GM19452 (cell line): ENCODE data around the gene SLC66A1.
"Not testable (repeated sequence)": the region's sequence is repeated elsewhere in the genome, so short reads cannot be mapped to it uniquely, and the experiment has no call there.

ENCODE experiments used
- ATAC-seq: cut with Tn5 transposase; IDR thresholded peaks from one replicate; pipeline ENCODE4 v1.9.1; 2021; ENCODE audit not compliant: unreplicated experiment

Gene SLC66A1

DNA sequence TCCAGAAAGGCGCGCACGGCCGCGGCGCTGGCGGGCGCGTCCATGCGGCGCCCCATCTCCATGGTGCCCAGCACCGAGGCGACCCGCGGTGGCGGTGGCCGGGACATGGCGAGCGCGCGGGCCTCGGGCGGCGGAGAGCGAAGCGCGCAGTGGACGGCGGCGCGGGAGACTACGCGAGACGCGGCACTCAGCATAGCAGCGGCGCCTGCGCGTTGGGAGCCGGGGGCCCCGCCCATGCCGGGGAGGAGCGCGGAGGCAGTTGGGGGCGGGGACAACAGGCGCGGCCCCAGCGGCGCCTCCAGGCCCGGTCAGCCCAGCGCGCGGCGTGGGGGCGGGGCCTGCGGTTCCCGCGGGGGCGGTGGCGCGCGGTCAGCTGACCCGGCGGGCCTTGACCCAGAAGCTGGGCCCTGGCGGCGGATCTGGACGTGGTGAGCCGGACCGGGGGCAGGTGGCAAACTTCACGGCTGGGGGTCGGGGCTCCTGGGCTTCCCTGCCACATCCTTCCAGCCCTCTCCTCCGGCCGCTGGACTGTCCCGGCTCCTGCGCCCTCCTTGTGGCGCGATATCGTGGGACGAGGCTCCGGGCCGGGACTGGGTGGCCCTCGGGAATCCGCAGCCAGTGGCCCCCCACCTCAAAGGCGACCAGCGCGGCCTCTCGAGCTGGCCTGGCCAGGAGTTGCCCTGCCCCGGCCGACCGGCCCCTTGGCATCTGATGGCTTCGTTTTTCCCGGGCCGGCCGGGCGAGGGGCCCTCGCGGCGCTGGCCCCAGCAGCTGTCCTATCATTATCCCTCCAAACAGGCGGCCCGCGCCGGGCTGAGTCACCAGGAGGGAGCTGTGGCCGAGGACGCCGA is at the start of gene SLC66A1, which contains the start of gene AKR7A2:
SLC66A1 (plus strand) TSS at position 396 of the 851 bp plus-strand sequence. CDS start 5,352 bp downstream, outside the sequence.
AKR7A2 (minus strand) TSS at position 214 of the 851 bp plus-strand sequence; CDS start at position 194, 20 bp downstream.
- peak; percentile 70 for ATAC-seq

DNA sequence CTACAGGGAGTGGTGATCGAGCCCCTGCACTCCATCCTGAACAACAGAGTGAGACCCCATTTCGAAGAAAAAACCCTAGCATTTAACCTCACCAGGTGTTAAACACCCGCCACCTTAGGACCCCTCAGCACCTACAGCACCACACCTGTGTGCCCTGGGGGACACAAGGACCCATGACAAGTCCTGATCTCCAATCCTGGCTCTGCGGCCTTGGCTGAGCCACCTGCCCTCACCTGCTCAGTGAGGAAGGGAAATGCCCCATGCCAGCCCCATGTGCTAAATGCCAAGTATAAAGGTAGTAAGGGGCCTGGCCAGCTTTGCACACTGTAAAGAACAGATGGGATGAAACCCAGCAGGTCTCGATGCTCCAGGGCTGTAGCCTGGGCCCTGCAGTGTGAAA is 49.4 kb upstream of the SLC66A1 start:
- no peak for ATAC-seq

GRCh38 chr1:19268445-19268844 is 43.7 kb upstream of the SLC66A1 start:
- ATAC-seq: no peak

- ATAC-seq: not testable (repeated sequence)
Measured at GRCh38 chr1:19269427-19270342, 42.4 kb upstream of the SLC66A1 start.

- ATAC-seq: not testable (repeated sequence)
Measured at GRCh38 chr1:19270343-19270730, 41.8 kb upstream of the SLC66A1 start.

DNA sequence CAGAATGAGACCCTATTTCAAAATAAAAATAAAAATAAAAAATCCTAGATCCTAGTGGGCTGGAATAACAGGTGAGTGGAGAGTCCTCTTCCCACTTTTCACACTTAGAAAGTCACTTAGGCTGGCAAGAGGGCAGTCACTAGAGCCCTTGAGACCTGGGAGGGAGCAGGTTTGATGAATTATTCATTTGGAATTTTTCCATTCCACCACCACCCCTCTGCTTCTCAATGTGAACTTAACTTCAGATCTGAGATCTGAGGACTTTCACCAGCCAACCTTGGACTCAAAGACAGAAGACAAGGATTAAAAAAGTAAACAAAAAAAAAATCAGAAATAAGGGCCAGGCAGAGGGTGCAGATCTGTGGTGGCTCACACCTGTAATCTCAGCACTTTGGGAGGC is 40.1 kb upstream of the SLC66A1 start:
- ATAC-seq: no peak

DNA sequence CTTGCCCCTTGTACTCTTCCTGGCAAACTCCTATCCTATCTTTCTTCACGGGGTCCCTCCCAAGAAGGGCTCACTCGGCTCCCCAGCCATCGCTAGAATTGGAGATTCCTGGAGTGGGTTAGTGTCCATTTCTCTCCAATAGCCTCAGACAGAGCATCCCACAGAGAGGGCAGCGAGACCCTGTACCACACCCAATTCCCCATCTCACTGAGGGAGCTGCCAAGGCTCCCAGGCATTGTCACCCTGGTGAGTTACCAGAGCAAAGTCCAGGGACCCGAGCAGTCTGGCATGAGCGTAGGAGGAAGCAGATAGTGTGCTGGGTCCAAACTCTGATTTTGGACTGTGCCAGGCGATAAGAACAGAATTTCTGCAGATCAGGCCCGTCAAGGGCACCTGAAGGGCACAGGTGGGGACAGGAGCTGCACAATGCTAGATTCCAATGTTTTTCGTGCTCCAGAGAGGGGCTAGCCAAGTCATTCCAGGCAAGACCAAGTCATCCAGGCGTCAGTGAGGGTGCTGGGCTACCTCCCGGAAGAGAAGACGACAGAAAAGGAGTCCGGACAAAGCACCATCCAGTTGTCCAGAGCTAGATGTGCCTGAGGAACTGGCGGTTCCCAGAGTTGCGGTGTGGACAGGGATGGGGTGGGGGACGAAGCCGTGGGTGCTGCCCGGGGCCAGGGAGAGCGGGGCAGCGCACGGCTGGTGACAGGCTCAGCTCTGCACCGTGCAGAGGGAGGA is 38.9 kb upstream of the SLC66A1 start:
- ATAC-seq: no peak

DNA sequence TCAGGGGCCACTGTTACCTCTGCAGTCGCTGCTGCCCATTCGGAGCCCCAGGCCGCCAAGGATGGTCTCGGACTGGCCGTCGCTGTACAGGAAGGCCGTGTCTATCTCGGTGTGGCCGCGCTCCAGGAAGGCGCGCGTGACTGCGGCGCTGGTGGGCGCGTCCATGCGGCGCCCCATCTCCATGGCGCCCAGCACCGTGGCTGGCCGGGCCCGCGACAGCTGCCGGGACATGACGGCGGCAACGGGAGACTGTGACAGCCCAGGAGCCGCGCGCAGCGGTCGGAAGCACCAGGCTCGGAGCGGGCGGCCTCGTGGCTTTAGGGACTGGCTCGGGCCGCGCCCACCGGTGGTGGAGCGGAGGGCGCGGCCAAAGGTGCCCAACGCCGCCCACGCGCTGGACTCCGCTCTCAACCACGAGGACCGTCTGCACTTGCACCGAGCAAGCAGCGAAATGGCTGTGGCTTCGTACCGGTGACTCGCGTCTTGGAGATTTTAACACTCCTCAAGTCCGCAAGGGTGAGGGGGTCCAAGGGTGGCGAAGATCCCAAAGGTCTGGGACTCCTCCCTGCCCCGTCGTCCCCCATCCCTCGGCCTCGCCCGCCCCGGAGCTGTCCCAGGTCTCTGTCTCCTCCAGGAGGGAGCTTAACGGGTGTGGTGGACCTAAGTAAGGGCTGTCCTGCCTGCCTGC is 38.1 kb upstream of the SLC66A1 start:
- not testable (repeated sequence) for ATAC-seq

DNA sequence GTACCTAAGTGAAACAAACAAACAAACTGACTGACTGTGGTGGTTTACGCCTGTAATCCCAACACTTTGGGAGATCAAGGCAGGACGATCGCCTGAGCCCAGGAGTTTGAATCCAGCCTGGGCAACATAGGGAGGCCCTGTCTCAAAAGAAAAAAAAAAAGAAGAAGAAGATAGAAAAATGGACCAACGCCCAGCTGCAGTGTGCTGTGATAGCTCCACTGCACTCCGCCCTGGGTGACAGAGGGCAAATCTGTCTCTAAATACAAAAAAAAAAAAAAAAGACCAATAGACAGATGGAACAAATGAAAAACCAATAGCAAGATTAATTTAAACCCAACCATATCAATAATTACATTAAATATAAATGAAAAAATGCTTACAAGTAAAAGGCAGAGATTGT is 37.5 kb upstream of the SLC66A1 start:
- ATAC-seq: no peak

- no peak for ATAC-seq
Measured at GRCh38 chr1:19283891-19284290, 28.2 kb upstream of the SLC66A1 start.

GRCh38 chr1:19284881-19285280 is 27.2 kb upstream of the SLC66A1 start:
- ATAC-seq: no peak

DNA sequence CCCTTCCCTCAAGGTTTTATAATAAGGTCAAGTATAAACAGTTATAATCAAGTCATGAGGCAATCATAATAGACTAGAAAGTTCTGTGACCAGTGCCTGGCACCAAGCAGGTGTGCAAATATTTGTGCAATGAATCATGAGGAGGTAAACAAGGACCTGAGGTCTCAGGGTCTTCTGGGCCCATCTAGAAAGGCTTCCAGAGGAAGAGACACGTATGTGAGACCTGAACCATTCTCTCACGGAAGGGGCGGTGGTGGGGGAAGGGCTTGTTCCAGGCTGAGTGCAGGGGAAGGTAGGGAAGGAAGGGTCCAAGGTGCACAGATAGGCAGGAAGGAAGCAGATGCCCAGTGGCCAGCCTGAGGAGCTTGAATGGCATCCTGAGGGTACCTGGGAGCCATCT is 26.8 kb upstream of the SLC66A1 start:
- ATAC-seq: not testable (repeated sequence)

GRCh38 chr1:19285807-19286206 is 26.3 kb upstream of the SLC66A1 start:
- ATAC-seq: not testable (repeated sequence)

DNA sequence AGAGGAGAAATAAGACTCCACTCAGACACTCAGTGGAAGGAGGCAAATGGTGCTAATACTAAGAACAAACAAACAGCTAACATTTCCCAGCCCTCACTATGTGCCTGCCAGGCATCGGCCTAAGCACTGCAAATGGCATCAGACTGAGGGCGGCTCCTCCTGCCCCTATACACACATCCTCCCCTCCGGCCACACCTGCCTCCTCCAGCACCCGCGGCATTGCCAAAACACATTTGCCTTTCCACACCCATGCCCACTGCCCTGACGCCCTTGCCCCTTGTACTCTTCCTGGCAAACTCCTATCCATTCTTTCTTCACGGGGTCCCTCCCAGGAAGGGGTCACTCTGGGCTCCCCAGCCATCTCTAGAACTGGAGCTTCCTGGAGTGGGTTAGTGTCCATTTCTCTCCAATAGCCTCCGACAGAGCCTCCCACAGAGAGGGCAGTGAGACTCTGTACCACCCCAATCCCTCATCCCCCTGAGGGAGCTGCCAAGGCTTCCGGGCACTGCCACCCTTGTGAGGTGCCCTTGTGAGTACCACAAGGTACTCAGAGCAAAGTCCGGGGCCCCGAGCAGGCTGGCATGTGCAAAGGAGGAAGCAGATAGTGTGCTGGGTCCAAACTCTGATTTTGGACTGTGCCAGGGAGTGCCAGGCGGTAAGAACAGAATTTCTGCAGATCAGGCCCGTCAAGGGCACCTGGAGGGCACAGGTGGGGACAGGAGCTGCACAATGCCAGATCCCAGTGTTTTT is 24.5 kb upstream of the SLC66A1 start:
- no peak for ATAC-seq

DNA sequence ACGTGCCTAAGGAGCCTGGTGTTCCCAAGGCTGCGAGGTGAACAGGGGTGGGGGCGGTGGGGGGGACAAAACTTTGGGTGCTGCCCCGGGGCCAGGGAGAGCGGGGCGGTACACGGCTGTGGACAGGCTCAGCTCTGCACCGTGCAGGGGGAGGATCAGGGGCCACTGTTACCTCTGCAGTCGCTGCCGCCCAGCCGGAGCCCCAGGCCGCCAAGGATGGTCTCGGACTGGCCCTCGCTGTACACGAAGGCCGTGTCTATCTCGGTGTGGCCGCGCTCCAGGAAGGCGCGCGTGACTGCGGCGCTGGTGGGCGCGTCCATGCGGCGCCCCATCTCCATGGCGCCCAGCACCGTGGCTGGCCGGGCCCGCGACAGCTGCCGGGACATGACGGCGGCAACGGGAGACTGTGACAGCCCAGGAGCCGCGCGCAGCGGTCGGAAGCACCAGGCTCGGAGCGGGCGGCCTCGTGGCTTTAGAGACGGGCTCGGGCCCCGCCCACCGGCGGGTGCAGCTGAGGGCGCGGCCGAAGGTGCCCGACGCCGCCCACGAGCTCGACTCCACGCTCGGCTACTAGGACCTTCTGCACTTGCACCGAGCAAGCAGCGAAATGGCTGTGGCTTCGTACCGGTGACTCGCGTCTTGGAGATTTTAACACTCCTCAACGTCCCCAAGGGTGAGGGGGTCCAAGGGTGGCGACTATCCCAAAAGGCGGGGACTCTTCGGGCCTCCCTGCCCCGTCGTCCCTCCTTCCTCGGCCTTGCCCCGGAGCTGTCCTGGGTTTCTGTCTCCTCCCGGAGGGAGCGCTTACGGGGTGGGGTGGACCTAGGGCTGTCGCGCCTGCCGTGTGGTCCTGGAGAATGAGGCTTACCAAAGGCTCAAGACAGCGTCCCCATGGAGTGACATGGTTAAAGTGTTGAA is 23.5 kb upstream of the SLC66A1 start, which contains the start of gene AKR7A3:
AKR7A3 (minus strand) TSS at position 447 of the 918 bp plus-strand sequence; CDS start at position 386, 61 bp downstream.
- ATAC-seq: not testable (repeated sequence)

DNA sequence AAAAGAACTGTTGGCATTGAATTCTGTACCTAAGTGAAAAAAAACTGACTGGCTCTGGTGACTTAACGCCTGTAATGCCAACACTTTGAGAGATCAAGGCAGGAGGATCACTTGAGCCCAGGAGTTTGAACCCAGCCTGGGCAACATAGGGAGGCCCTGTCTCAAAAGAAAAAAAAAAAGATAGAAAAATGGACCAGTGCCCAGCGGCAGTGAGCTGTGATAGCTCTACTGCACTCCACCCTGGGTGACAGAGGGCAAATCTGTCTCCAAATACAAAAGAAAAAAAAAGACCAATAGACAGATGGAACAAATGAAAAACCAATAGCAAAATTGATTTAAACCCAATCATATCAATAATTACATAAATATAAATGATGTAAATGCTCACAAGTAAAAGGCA is 22.9 kb upstream of the SLC66A1 start:
- ATAC-seq: no peak

DNA sequence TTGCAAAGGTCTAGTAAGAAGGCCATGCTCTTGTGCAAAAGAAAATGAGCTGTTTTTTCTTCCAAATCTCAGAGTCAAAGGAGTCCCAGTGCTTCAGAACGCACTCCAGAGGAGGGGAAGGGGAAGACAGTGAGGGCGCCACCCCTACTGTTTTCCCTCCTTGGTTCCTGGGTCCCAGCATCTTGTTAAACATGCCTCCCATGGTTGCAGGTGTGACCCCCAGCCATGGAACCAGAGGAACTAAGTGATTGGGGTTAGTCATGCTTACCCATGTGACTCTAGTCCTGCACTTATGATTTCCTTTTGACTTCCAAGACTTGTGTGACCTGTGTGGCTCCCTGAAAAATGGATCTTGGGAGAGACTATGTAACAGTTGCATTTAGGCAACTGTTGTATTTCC is 17.5 kb upstream of the SLC66A1 start:
- no peak for ATAC-seq

GRCh38 chr1:19300211-19300610 is 11.9 kb upstream of the SLC66A1 start:
- no peak for ATAC-seq
